ENCODE measurements around the gene SUPT4H1.

DNA sequence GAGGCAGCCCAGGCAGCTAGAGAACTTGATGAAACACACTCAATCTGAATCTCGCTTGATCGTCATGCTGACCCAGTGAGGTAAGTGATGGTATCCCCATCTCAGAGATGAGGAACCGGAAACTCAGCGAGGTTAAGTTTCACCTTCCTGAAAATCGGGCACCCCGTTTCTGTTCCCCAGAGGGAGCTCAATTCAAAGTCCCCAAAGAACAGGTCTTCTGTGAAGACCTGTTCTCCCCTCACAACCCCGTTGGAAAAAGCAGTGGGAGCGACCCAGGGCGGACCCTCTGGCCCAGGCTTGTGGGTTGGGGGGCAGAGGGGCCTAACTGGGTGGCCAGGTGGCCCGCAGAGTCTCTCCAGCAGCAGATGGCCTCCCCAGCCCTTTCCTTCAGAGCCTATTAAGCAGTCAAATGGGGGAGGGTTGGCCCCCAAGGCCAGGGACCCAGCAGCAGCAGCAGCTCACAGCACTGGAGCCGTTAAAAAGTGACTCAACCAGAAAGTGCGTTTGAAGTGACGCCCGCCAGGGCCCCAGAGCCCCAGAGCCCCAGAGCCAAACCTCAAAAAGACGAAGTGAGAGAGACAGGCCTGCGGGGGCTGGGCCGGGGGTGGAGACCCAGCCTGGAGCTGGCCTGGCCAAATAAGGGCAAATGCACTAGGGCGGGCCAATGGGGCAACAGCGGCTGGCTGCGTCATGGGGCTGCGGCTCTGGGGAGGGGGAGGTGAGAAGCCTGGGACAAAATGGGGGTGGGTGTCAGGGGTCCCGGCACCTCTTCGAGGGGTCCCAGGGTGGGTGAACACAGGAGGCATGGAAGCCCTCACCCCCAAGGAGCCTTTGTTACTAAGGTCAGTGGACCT, 14.2 kb downstream of the SUPT4H1 start:
- TF ChIP-seq, protein P1, sequence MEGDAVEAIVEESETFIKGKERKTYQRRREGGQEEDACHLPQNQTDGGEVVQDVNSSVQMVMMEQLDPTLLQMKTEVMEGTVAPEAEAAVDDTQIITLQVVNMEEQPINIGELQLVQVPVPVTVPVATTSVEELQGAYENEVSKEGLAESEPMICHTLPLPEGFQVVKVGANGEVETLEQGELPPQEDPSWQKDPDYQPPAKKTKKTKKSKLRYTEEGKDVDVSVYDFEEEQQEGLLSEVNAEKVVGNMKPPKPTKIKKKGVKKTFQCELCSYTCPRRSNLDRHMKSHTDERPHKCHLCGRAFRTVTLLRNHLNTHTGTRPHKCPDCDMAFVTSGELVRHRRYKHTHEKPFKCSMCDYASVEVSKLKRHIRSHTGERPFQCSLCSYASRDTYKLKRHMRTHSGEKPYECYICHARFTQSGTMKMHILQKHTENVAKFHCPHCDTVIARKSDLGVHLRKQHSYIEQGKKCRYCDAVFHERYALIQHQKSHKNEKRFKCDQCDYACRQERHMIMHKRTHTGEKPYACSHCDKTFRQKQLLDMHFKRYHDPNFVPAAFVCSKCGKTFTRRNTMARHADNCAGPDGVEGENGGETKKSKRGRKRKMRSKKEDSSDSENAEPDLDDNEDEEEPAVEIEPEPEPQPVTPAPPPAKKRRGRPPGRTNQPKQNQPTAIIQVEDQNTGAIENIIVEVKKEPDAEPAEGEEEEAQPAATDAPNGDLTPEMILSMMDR (conservative IDR thresholded peaks at IDR 0.05): no peak
- TF ChIP-seq EZH2 (IDR thresholded peaks at IDR 0.05; ENCODE audit: low read depth): no peak
